GM12875 (cell line): ENCODE measurements around the gene RUNX2.
"Not testable (repeated sequence)": the region's sequence is repeated elsewhere in the genome, so short reads cannot be mapped to it uniquely, and the experiment has no call there.

Experiments used
- H3K4me3 ChIP-seq: one replicate; pipeline ENCODE4 v1.5.1; 2011; ENCODE audit warnings: low read depth, low read length, control low read depth
- CTCF ChIP-seq: IDR thresholded peaks from 2 replicates; pipeline ENCODE4 v1.5.1; 2011; ENCODE audit warnings: low read depth, mild to moderate bottlenecking, control low read depth, inconsistent platforms, low read length, moderate library complexity, borderline replicate concordance; ENCODE audit not compliant: insufficient read depth

Gene RUNX2

DNA sequence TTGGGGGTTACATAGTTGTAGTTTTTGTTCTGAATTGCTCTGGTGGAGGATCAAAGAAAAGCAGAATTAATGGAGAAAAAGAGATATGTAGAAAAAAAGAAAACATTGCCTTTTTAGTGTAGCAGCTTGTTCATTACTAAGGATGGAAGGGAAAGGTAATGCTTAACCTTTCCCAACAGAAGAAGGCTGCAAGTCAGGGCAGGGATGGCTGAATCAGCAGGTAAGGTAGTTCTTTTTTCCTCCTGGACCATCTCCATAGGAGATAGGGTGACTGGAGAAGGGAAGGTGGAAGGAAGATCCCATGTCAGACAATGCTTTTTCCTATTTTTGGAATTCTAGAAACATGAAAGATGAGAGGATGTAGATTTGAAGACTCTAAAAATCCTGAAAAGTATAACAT lies 129.0 kb downstream of the RUNX2 start:
- TF ChIP-seq CTCF, result no peak
- no peak overlapping the region for H3K4me3 ChIP-seq

GRCh38 chr6:45458672-45459071 lies 130.5 kb downstream of the RUNX2 start:
- H3K4me3 ChIP-seq, result no peak overlapping the region
- no peak for TF ChIP-seq CTCF

DNA sequence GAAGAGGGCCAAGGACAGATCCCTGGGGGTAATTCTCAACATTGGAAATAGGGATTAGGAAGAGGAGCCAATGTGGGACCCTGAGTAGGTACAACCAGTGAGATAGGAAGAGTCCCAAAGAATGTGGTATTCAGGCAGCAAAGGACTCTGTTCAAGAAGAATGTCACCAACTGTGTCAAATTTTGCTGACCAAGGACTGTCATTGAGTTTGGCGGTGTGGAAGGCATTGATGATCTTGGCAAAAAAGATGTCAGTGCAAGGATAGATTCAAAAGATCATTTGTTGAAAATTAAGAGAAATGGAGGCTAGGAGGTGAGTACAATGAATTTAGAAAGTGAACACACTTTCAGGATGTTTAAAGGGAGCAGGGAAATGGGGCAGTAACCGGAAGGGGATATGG lies 132.0 kb downstream of the RUNX2 start:
- no peak overlapping the region for H3K4me3 ChIP-seq
- no peak for TF ChIP-seq CTCF

- no peak overlapping the region for H3K4me3 ChIP-seq
- no peak for TF ChIP-seq CTCF
These were observed 133.4 kb downstream of the RUNX2 start for GRCh38 chr6:45461486-45461885.

DNA sequence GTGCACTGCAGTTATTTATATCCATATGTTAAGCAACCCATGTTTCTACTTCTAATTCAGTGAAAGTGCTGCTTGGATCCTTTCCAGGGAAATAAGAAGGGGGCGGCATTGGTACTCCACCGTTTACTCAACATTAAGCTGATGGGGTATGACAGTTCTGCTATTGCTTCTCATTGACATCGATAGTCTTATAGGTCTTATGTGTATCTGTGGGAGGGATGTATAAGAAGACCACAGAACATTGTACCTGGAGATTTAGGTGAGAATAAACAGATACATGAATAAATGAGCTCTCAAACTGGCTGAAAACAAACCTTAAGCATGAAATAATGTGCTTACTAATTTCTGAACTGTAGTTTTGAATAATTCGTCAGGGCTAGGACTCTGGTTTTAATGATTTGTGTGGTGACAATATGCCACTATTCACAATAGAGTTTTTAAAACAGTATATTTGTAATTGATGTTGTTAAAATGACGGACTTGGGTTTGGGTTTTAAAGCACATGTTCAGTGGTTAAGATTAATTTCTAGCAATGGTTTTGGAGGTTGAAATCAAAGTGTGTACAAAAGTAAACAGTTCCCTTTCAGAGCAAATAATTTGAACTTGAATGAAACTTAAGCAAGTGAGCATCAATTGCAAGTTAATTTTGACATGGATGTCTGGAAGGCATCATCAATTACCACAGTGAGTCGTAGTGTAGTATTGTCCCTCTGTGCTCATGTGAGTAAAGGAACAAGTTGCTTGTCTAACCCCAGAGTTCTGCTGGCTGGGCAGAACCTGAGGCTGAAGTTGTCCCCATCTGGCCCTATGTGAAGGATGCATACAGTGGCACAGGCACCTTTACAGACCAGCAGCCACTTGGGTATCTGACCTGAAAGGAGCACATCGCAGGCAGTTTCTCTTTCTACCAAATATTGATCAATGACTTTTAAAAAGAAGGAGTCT lies 134.3 kb downstream of the RUNX2 start:
- no peak for TF ChIP-seq CTCF
- no peak overlapping the region for H3K4me3 ChIP-seq

DNA sequence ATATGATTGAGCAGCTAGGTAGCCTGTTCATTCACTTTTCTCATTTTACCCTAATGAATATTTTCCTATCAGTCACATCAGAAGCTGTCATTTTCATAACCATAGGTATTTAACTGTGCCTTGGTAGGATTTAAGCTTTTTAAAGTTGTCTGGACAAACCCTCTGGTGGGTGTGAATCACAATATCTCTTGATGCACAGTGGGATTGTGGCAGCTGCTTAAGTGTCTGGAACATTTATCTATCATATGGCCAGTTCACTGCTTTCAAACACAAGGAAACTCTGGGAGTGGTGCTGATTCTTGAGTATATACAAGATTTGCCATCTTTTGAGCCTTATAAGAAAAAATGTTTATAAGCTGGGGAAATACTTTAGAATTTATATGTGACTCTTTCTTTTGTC lies 136.6 kb downstream of the RUNX2 start:
- TF ChIP-seq CTCF, result no peak
- no peak overlapping the region for H3K4me3 ChIP-seq

- TF ChIP-seq CTCF, result no peak
- no peak overlapping the region for H3K4me3 ChIP-seq
These were observed 138.6 kb downstream of the RUNX2 start for GRCh38 chr6:45466686-45467085.

DNA sequence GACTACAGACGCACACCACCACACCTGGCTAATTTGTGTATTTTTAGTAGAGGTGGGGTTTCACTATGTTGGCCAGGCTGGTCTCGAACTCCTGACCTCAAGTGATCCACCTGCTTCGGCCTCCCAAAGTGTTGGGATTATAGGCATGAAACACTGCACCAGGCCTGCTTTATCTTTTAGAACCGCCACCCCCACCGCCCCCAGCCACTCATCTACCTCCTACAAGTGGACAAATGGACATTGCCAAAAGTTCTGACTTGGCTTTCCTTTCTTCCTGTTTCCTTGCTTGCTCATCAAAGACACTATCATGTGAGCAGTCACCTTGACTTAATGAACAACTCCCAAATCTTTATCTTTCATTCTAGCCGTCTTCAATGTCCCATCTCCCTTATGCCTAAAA lies 139.3 kb downstream of the RUNX2 start:
- not testable (repeated sequence) for H3K4me3 ChIP-seq
